ENCODE results near the gene GNL3.

The GNL3 gene

GRCh38 chr3:52685285-52685708 is 535 bp upstream of the GNL3 start:
- POLR2A ChIA-PET, result interaction anchor here (1.6 kb wide), 1 partner anchor 11 kb away, joined by 4 read pairs; no protein-coding TSS in a partner anchor
- peaks cover 13 to 56% (median 30%) of the 10 kb centered on the region in 4 experiments for H3K4me1 ChIP-seq (ENCODE audit: control extremely low read depth in 1 of 4, control insufficient read depth in 4 of 4, insufficient read depth in 4 of 4, low read length in 3 of 4)
- 0% methylated on average over 18 of the region's 41 CpGs for WGBS (ENCODE audit: insufficient coverage)
- H3K27ac ChIP-seq (ENCODE audit: insufficient read depth in 1 of 2, low read depth in 1 of 2, low read length in 2 of 2, poor library complexity in 1 of 2, severe bottlenecking in 2 of 2), result peak overlapping the region; percentile 94 to 97
- CTCF ChIA-PET, result no interaction called here
- peaks cover 11 to 40% (median 31%) of the 10 kb centered on the region in 4 experiments for H3K36me3 ChIP-seq (ENCODE audit: control insufficient read depth in 4 of 4, insufficient read depth in 4 of 4, low read length in 3 of 4)
- no peaks in the 10 kb centered on the region for H3K9me3 ChIP-seq (ENCODE audit: control extremely low read depth in 1 of 5, control insufficient read depth in 4 of 5, insufficient read depth in 2 of 5, low read depth in 1 of 5, low read length in 4 of 5)
- no peaks in the 10 kb centered on the region for H3K27me3 ChIP-seq (replicated peaks in 2 of 5; ENCODE audit: control insufficient read depth in 4 of 5, insufficient read depth in 5 of 5, low read length in 4 of 5)
- H3K4me3 ChIP-seq (ENCODE audit: control insufficient read depth in 1 of 7, extremely low read depth in 1 of 7, insufficient read depth in 4 of 7, low read depth in 2 of 7, low read length in 6 of 7), result peak overlapping the region; percentile 46 to 99 (median 93)
- DNase-seq, result peak; percentile 62 to 81 (median 73)

GRCh38 chr3:52688266-52688665 is 2.4 kb downstream of the GNL3 start:
- CTCF ChIA-PET, result interaction anchor here (1.2 to 2.2 kb wide), 2 partner anchors 10 to 17 kb away, joined by 3 to 11 read pairs; partner anchors contain the start of gene GLT8D1
- Histone ChIP-seq H3K4me1 (ENCODE audit: control extremely low read depth in 1 of 4, control insufficient read depth in 4 of 4, insufficient read depth in 4 of 4, low read length in 3 of 4) (peaks cover 13 to 33% (median 22%) of the 10 kb centered on the region in 4 experiments), H3K27me3 (replicated peaks in 2 of 5; ENCODE audit: control insufficient read depth in 4 of 5, insufficient read depth in 5 of 5, low read length in 4 of 5) (no peaks in the 10 kb centered on the region), H3K36me3 (ENCODE audit: control insufficient read depth in 4 of 4, insufficient read depth in 4 of 4, low read length in 3 of 4) (peaks cover 23 to 61% (median 53%) of the 10 kb centered on the region in 4 experiments), H3K4me3 (ENCODE audit: control insufficient read depth in 1 of 7, extremely low read depth in 1 of 7, insufficient read depth in 4 of 7, low read depth in 2 of 7, low read length in 6 of 7) (no peak overlapping the region), H3K27ac (ENCODE audit: insufficient read depth in 1 of 2, low read depth in 1 of 2, low read length in 2 of 2, poor library complexity in 1 of 2, severe bottlenecking in 2 of 2) (peak overlapping the region in 1 of 2 experiments; percentile 32), H3K9me3 (ENCODE audit: control extremely low read depth in 1 of 5, control insufficient read depth in 4 of 5, insufficient read depth in 2 of 5, low read depth in 1 of 5, low read length in 4 of 5) (no peaks in the 10 kb centered on the region)
- POLR2A ChIA-PET, result interaction anchor here (0.6 kb wide), 1 partner anchor 20 kb away, joined by 3 read pairs; no protein-coding TSS in a partner anchor
- WGBS (ENCODE audit: insufficient coverage), result 100% methylated on average over 5 of the region's 6 CpGs
- no peak for DNase-seq

GRCh38 chr3:52689151-52689550 is 3.3 kb downstream of the GNL3 start:
- 100% methylated on average over 1 of the region's 3 CpGs for WGBS (ENCODE audit: insufficient coverage)
- H3K4me3 ChIP-seq (ENCODE audit: control insufficient read depth in 1 of 7, extremely low read depth in 1 of 7, insufficient read depth in 4 of 7, low read depth in 2 of 7, low read length in 6 of 7), result no peak overlapping the region
- peaks cover 10 to 25% (median 21%) of the 10 kb centered on the region in 4 experiments for H3K4me1 ChIP-seq (ENCODE audit: control extremely low read depth in 1 of 4, control insufficient read depth in 4 of 4, insufficient read depth in 4 of 4, low read length in 3 of 4)
- H3K9me3 ChIP-seq (ENCODE audit: control extremely low read depth in 1 of 5, control insufficient read depth in 4 of 5, insufficient read depth in 2 of 5, low read depth in 1 of 5, low read length in 4 of 5), result no peaks in the 10 kb centered on the region
- peaks cover 29 to 68% (median 61%) of the 10 kb centered on the region in 4 experiments for H3K36me3 ChIP-seq (ENCODE audit: control insufficient read depth in 4 of 4, insufficient read depth in 4 of 4, low read length in 3 of 4)
- no peaks in the 10 kb centered on the region for H3K27me3 ChIP-seq (replicated peaks in 2 of 5; ENCODE audit: control insufficient read depth in 4 of 5, insufficient read depth in 5 of 5, low read length in 4 of 5)
- peak overlapping the region in 1 of 2 experiments; percentile 32 for H3K27ac ChIP-seq (ENCODE audit: insufficient read depth in 1 of 2, low read depth in 1 of 2, low read length in 2 of 2, poor library complexity in 1 of 2, severe bottlenecking in 2 of 2)
- POLR2A ChIA-PET, result no interaction called here
- CTCF ChIA-PET, result interaction anchor here (2.2 kb wide), 1 partner anchor 9 kb away, joined by 11 read pairs; no protein-coding TSS in a partner anchor
- DNase-seq, result no peak

DNA sequence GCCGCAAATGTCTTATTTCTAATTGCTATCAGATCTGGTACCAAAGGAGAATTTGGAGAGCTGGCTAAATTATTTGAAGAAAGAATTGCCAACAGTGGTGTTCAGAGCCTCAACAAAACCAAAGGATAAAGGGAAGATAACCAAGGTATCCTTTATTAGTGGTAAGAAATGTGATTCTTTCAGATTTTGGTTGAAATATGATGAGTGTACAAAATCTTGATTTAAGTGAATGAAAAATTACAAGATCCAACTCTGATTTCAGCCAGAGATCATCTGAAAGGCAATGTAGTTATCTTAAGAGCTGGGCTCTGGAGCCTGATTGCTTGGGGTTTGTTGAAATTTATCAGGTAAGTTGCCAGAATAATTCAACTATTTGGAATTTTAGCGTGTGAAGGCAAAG is 4.7 kb downstream of the GNL3 start:
- peaks cover 8 to 16% (median 13%) of the 10 kb centered on the region in 4 experiments for H3K4me1 ChIP-seq (ENCODE audit: control extremely low read depth in 1 of 4, control insufficient read depth in 4 of 4, insufficient read depth in 4 of 4, low read length in 3 of 4)
- H3K9me3 ChIP-seq (ENCODE audit: control extremely low read depth in 1 of 5, control insufficient read depth in 4 of 5, insufficient read depth in 2 of 5, low read depth in 1 of 5, low read length in 4 of 5), result no peaks in the 10 kb centered on the region
- H3K4me3 ChIP-seq (ENCODE audit: control insufficient read depth in 1 of 7, extremely low read depth in 1 of 7, insufficient read depth in 4 of 7, low read depth in 2 of 7, low read length in 6 of 7), result no peak overlapping the region
- POLR2A ChIA-PET, result no interaction called here
- no peak for DNase-seq
- WGBS (ENCODE audit: insufficient coverage), result 100% methylated on average over 2 of the region's 2 CpGs
- H3K36me3 ChIP-seq (ENCODE audit: control insufficient read depth in 4 of 4, insufficient read depth in 4 of 4, low read length in 3 of 4), result peaks cover 34 to 81% (median 72%) of the 10 kb centered on the region in 4 experiments
- no peaks in the 10 kb centered on the region for H3K27me3 ChIP-seq (replicated peaks in 2 of 5; ENCODE audit: control insufficient read depth in 4 of 5, insufficient read depth in 5 of 5, low read length in 4 of 5)
- H3K27ac ChIP-seq (ENCODE audit: insufficient read depth in 1 of 2, low read depth in 1 of 2, low read length in 2 of 2, poor library complexity in 1 of 2, severe bottlenecking in 2 of 2), result no peak overlapping the region
- CTCF ChIA-PET, result interaction anchor here (1.7 to 2.2 kb wide), 2 partner anchors 8 to 13 kb away, joined by 3 to 11 read pairs; no protein-coding TSS in a partner anchor

- no peaks in the 10 kb centered on the region for H3K27me3 ChIP-seq (replicated peaks in 2 of 5; ENCODE audit: control insufficient read depth in 4 of 5, insufficient read depth in 5 of 5, low read length in 4 of 5)
- ChIA-PET POLR2A (interaction anchor here (1.0 kb wide), 1 partner anchor 12 kb away, joined by 5 read pairs; no protein-coding TSS in a partner anchor), CTCF (interaction anchor here (0.6 to 1.9 kb wide), 3 partner anchors 16 to 255 kb away, joined by 3 to 5 read pairs (median 4); no protein-coding TSS in a partner anchor)
- H3K9me3 ChIP-seq (ENCODE audit: control extremely low read depth in 1 of 5, control insufficient read depth in 4 of 5, insufficient read depth in 2 of 5, low read depth in 1 of 5, low read length in 4 of 5), result no peaks in the 10 kb centered on the region
- H3K4me3 ChIP-seq (ENCODE audit: control insufficient read depth in 1 of 7, extremely low read depth in 1 of 7, insufficient read depth in 4 of 7, low read depth in 2 of 7, low read length in 6 of 7), result no peak overlapping the region
- H3K27ac ChIP-seq (ENCODE audit: insufficient read depth in 1 of 2, low read depth in 1 of 2, low read length in 2 of 2, poor library complexity in 1 of 2, severe bottlenecking in 2 of 2), result no peak overlapping the region
- peaks cover 45 to 91% (median 82%) of the 10 kb centered on the region in 4 experiments for H3K36me3 ChIP-seq (ENCODE audit: control insufficient read depth in 4 of 4, insufficient read depth in 4 of 4, low read length in 3 of 4)
- DNase-seq, result no peak
- no peaks in the 10 kb centered on the region for H3K4me1 ChIP-seq (ENCODE audit: control extremely low read depth in 1 of 4, control insufficient read depth in 4 of 4, insufficient read depth in 4 of 4, low read length in 3 of 4)
Measured at GRCh38 chr3:52693071-52693470, 7.2 kb downstream of the GNL3 start.

DNA sequence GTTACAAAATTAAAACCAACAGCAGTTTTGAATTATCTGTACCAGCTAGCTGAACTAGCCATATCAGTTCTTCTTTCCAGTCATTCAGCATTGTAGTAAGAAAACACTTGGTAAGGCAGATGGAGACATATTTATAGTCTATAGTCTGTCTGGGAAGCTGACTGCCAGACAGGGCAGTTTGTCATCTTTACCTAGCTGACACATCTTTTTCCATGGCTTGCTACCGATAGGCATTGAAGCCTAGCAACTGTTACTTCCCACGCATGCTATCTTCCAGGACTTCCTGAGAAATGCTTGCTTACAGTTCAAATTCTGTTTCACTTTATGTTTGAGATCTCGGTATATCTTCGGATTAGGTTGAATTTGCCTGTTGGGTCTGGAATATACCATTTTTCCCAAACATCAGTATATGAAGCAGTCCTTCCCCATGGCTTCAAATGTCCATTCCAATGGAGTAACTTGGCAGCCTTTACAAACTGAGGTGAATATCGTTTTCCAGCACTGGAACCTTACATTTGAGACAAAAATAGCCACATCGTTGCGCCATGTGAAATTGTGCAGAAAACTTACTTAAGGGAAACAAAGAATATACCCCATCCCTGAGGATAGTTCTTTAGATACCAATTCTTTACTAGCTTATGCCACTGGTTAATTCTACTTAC is 8.8 kb downstream of the GNL3 start:
- no peak for DNase-seq
- 94% methylated on average over 5 of the region's 7 CpGs for WGBS (ENCODE audit: insufficient coverage)
- POLR2A ChIA-PET, result no interaction called here

More for the DNA sequence above, 8.8 kb downstream of the GNL3 start:
- H3K9me3 ChIP-seq (ENCODE audit: control extremely low read depth in 1 of 5, control insufficient read depth in 4 of 5, insufficient read depth in 2 of 5, low read depth in 1 of 5, low read length in 4 of 5), result no peaks in the 10 kb centered on the region
- peaks cover 41 to 81% (median 69%) of the 10 kb centered on the region in 4 experiments for H3K36me3 ChIP-seq (ENCODE audit: control insufficient read depth in 4 of 4, insufficient read depth in 4 of 4, low read length in 3 of 4)
- H3K27me3 ChIP-seq (replicated peaks in 2 of 5; ENCODE audit: control insufficient read depth in 4 of 5, insufficient read depth in 5 of 5, low read length in 4 of 5), result no peaks in the 10 kb centered on the region
- CTCF ChIA-PET, result no interaction called here
- H3K27ac ChIP-seq (ENCODE audit: insufficient read depth in 1 of 2, low read depth in 1 of 2, low read length in 2 of 2, poor library complexity in 1 of 2, severe bottlenecking in 2 of 2), result no peak overlapping the region
- no peaks in the 10 kb centered on the region for H3K4me1 ChIP-seq (ENCODE audit: control extremely low read depth in 1 of 4, control insufficient read depth in 4 of 4, insufficient read depth in 4 of 4, low read length in 3 of 4)
- H3K4me3 ChIP-seq (ENCODE audit: control insufficient read depth in 1 of 7, extremely low read depth in 1 of 7, insufficient read depth in 4 of 7, low read depth in 2 of 7, low read length in 6 of 7), result no peak overlapping the region
